Fibroblast of lung (primary cell): ENCODE data around the gene CNOT1.

Experiments
- EZH2 ChIP-seq: IDR thresholded peaks from 2 replicates; pipeline ENCODE4 v1.5.1; 2012; ENCODE audit warnings: low read length, control low read depth, mild to moderate bottlenecking; ENCODE audit errors: missing control alignments
- TF ChIP-seq, protein P1 (sequence below), 2 donors: IDR thresholded peaks in 1 of 2; conservative IDR thresholded peaks in 1 of 2; 1 replicate in 1 of 2; 2 replicates in 1 of 2; pipeline ENCODE4 v1.5.1; 2011 to 2012; ENCODE audit warnings: low read length in 2 of 2, control low read depth in 1 of 2, inconsistent platforms in 1 of 2, low read depth in 1 of 2, mild to moderate bottlenecking in 1 of 2

DNA sequence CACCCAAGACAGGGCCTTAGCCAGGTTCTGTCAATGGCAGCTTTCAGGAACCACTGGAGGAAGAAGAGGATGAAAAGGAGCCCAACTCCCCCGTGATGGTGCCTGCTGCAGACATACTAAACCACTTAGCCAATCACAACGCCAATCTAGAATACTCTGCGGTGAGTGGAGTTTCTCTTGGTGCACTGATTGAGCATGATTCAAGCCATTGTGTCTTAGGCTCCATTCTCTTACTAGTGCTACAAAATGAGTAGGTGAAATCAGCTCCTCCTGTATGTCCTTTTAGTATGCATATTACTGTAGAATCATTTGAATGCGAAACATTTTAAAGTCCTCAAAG lies 112.9 kb downstream of the CNOT1 start:
- TF ChIP-seq, protein P1, sequence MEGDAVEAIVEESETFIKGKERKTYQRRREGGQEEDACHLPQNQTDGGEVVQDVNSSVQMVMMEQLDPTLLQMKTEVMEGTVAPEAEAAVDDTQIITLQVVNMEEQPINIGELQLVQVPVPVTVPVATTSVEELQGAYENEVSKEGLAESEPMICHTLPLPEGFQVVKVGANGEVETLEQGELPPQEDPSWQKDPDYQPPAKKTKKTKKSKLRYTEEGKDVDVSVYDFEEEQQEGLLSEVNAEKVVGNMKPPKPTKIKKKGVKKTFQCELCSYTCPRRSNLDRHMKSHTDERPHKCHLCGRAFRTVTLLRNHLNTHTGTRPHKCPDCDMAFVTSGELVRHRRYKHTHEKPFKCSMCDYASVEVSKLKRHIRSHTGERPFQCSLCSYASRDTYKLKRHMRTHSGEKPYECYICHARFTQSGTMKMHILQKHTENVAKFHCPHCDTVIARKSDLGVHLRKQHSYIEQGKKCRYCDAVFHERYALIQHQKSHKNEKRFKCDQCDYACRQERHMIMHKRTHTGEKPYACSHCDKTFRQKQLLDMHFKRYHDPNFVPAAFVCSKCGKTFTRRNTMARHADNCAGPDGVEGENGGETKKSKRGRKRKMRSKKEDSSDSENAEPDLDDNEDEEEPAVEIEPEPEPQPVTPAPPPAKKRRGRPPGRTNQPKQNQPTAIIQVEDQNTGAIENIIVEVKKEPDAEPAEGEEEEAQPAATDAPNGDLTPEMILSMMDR (conservative IDR thresholded peaks at IDR 0.05 in 1 of 2, IDR thresholded peaks at IDR 0.05 in 1 of 2; ENCODE audit: low read depth in 1 of 2, low read length in 2 of 2) = no peak
- no peak for TF ChIP-seq EZH2
